ENCODE results near the gene TPI1. TPM values are rescaled to one million over a fixed set of nuclear protein-coding genes. Genes with fewer than 3 reads are reported as not detected.
"Not testable (repeated sequence)": the region's sequence is repeated elsewhere in the genome, so short reads cannot be mapped to it uniquely, and the experiment has no call there.

The TPI1 gene
- polyA plus RNA-seq, 3 donors, result 446 to 839 (median 764) TPM

DNA sequence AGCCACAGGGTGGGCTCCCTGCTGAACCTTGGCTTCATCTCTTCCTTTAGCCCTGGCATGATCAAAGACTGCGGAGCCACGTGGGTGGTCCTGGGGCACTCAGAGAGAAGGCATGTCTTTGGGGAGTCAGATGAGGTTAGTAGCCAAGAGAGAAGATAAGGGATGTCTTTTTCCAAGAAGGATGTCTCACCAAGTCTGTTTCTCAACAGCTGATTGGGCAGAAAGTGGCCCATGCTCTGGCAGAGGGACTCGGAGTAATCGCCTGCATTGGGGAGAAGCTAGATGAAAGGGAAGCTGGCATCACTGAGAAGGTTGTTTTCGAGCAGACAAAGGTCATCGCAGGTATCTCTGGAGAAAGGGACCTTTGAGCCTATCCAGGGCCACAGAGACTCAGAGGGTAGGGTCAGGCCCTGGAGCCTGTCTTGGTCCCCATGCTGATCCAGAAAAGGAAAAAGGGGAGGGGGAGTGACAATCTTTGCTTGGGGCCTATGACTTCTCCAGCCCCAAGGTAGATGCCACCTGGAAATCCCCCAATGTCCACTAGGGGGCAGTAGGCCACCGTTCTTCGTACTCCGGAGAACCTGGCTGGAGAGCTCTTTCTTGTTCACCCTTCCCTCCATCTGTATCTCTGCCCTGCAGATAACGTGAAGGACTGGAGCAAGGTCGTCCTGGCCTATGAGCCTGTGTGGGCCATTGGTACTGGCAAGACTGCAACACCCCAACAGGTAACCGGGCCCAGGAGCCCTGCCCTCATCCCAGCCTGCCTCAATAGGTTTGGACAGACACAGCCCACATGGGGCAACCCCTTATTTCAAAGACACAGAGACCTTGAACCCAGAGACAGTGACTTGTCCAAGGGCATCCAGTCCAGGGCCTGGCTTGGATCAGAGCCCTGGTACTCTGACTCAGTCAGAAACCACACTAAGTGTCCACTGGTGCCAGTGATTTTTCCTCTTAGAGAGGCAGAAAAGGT is 2.0 kb downstream of the TPI1 start:
- peaks cover 28 to 40% of the 10 kb centered on the region in 2 donors for H3K36me3 ChIP-seq (replicated peaks in 1 of 2; ENCODE audit: control insufficient read depth in 1 of 2, insufficient read depth in 2 of 2, low read length in 2 of 2)
- peaks cover 43 to 68% of the 10 kb centered on the region in 2 donors for H3K4me1 ChIP-seq (ENCODE audit: control insufficient read depth in 1 of 2, insufficient read depth in 2 of 2, low read length in 2 of 2)
- peak overlapping the region in 6 of 7 donors; percentile 60 to 91 (median 84) for H3K27ac Mint-ChIP-seq
- peaks cover 0 to 3% (median 1%) of the 10 kb centered on the region in 3 donors for H3K27me3 Mint-ChIP-seq (ENCODE audit: low read depth in 3 of 3)
- no peaks in the 10 kb centered on the region for H3K9me3 Mint-ChIP-seq
- peaks cover 36 to 49% of the 10 kb centered on the region in 2 donors for H3K36me3 Mint-ChIP-seq
- peak overlapping the region; percentile 94 for H3K4me2 ChIP-seq (replicated peaks; ENCODE audit: extremely low read depth, low read length, poor library complexity, severe bottlenecking)
- H2AFZ ChIP-seq (ENCODE audit: insufficient read depth, low read depth, low read length, poor library complexity, severe bottlenecking), result no peak overlapping the region
- peak overlapping the region; percentile 30 to 92 for H3K4me3 Mint-ChIP-seq
- H3K9me3 ChIP-seq (replicated peaks in 1 of 2; ENCODE audit: control insufficient read depth in 1 of 2, insufficient read depth in 1 of 2, low read length in 2 of 2), result no peaks in the 10 kb centered on the region
- H3K4me3 ChIP-seq (replicated peaks in 1 of 3; ENCODE audit: low read depth in 2 of 3, low read length in 3 of 3), result peak overlapping the region in 1 of 3 experiments; percentile 97
- no peak overlapping the region for H3K27ac ChIP-seq (ENCODE audit: low read depth in 1 of 2, low read length in 2 of 2)
- 46% methylated on average over 10 of the region's 12 CpGs for WGBS (ENCODE audit: insufficient coverage)
- no peak overlapping the region for H3K9ac ChIP-seq (ENCODE audit: insufficient read depth, low read length, poor library complexity, severe bottlenecking)
- peaks cover 55% of the 10 kb centered on the region for H4K20me1 ChIP-seq (ENCODE audit: insufficient read depth, low read length)
- peak; percentile 95 for TF ChIP-seq CTCF (IDR thresholded peaks at IDR 0.05)
- peak; percentile 73 to 78 (median 77) for DNase-seq
- H3K27me3 ChIP-seq (ENCODE audit: control insufficient read depth in 2 of 2, insufficient read depth in 2 of 2, low read length in 2 of 2), result no peaks in the 10 kb centered on the region
- peaks cover 57% of the 10 kb centered on the region for H3K79me2 ChIP-seq (ENCODE audit: insufficient read depth, low read length)
- intact Hi-C loops (cut with micrococcal nuclease), result loop anchor here (2.0 to 5.0 kb wide), 6 partner anchors 38 to 243 kb away; partner anchors contain the start of genes C12orf57 (in 1 of the 2), C1RL (in 1 of the 2) and RNU7-1 (in 1 of the 2)
- peaks cover 57% of the 10 kb centered on the region for H3K4me1 Mint-ChIP-seq

DNA sequence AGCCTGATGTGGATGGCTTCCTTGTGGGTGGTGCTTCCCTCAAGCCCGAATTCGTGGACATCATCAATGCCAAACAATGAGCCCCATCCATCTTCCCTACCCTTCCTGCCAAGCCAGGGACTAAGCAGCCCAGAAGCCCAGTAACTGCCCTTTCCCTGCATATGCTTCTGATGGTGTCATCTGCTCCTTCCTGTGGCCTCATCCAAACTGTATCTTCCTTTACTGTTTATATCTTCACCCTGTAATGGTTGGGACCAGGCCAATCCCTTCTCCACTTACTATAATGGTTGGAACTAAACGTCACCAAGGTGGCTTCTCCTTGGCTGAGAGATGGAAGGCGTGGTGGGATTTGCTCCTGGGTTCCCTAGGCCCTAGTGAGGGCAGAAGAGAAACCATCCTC is 3.0 kb downstream of the TPI1 start:
- DNase-seq; H3K4me3 Mint-ChIP-seq; H2AFZ ChIP-seq (ENCODE audit: insufficient read depth, low read depth, low read length, poor library complexity, severe bottlenecking); H3K9me3 Mint-ChIP-seq; H3K9ac ChIP-seq (ENCODE audit: insufficient read depth, low read length, poor library complexity, severe bottlenecking); H3K27me3 Mint-ChIP-seq (ENCODE audit: low read depth in 3 of 3); H3K4me3 ChIP-seq (replicated peaks in 1 of 3; ENCODE audit: low read depth in 2 of 3, low read length in 3 of 3); H3K4me2 ChIP-seq (replicated peaks; ENCODE audit: extremely low read depth, low read length, poor library complexity, severe bottlenecking); H3K27me3 ChIP-seq (ENCODE audit: control insufficient read depth in 2 of 2, insufficient read depth in 2 of 2, low read length in 2 of 2); H3K9me3 ChIP-seq (replicated peaks in 1 of 2; ENCODE audit: control insufficient read depth in 1 of 2, insufficient read depth in 1 of 2, low read length in 2 of 2); H3K27ac ChIP-seq (ENCODE audit: low read depth in 1 of 2, low read length in 2 of 2): not testable (repeated sequence)
- Mint-ChIP-seq H3K27ac (peak overlapping the region in 3 of 7 donors; percentile 33 to 63 (median 55)), H3K4me1 (peaks cover 63% of the 10 kb centered on the region), H3K36me3 (peaks cover 27 to 40% of the 10 kb centered on the region in 2 donors)
- no CpG with 5 or more reads among the region's 4 CpGs for WGBS (ENCODE audit: insufficient coverage)
- H4K20me1 ChIP-seq (ENCODE audit: insufficient read depth, low read length), result peaks cover 55% of the 10 kb centered on the region
- H3K4me1 ChIP-seq (ENCODE audit: control insufficient read depth in 1 of 2, insufficient read depth in 2 of 2, low read length in 2 of 2), result peaks cover 46 to 73% of the 10 kb centered on the region in 2 donors
- H3K79me2 ChIP-seq (ENCODE audit: insufficient read depth, low read length), result peaks cover 61% of the 10 kb centered on the region
- intact Hi-C loops (cut with micrococcal nuclease), result loop anchor here (5.0 kb wide), 3 partner anchors 37 to 92 kb away; partner anchors contain the start of genes C12orf57 (in 1 of the 2) and RNU7-1 (in 1 of the 2)
- H3K36me3 ChIP-seq (replicated peaks in 1 of 2; ENCODE audit: control insufficient read depth in 1 of 2, insufficient read depth in 2 of 2, low read length in 2 of 2), result peaks cover 20 to 30% of the 10 kb centered on the region in 2 donors

All from CD14-positive monocyte (primary cell).